Ovary (tissue), 3 donors: ENCODE measurements around the gene PDE4D.

Experiments
- CTCF ChIP-seq, 3 donors: fragments of 450-650 bp in 2 of 3; fragments of 200-600 bp in 1 of 3; IDR thresholded peaks; one replicate each; pipeline versions ENCODE4 v1.5.1 to v1.8.0; 2016 to 2022; ENCODE audit warnings: antibody characterized with exemption in 3 of 3, mild to moderate bottlenecking in 1 of 3
- POLR2A ChIP-seq: fragments of 450-650 bp; IDR thresholded peaks from one replicate; pipeline ENCODE4 v1.6.1; 2017; ENCODE audit warnings: antibody characterized with exemption, mild to moderate bottlenecking, moderate library complexity
- donor health status: DM: no; HTN: no; CAD: no.

- no peak for TF ChIP-seq CTCF (IDR thresholded peaks at IDR 0.05)
- TF ChIP-seq POLR2A = no peak
Measured at GRCh38 chr5:58938563-58939424, 954.7 kb downstream of the PDE4D start.
